NCI-H2227 (cell line): ENCODE results near the gene POU2F3.

Experiments used
- DNase-seq: peaks from one replicate; lab custom pipeline; 2025; ENCODE audit not compliant: unreplicated experiment; lab: John Stamatoyannopoulos, UW

POU2F3 gene

GRCh38 chr11:120239713-120240640, at the start of gene POU2F3:
POU2F3 (plus strand) TSS chr11:120240140; CDS start chr11:120240344, 204 bp downstream.
- DNase-seq = peak; percentile 8

DNA sequence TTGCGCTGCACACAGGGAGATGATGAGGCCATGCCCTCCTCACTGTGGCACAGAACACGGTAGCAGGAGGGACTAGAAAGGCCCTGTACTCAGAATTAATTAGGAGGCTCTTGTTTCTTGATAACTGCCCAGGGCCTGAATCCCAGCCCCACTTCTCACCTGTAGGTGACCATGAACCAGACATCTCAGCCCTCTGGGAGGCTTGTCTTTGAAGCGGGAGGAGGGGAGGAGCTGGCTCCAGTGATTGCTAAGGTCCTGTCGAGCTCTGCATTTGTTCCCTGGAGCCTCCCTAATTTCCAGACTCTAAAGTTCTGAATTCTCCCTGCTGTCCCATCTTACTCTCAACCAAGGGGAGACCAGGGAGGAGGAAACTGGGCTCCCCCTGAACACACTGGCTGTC, 48.9 kb upstream of the POU2F3 start:
- no peak for DNase-seq

GRCh38 chr11:120192831-120193625, 46.9 kb upstream of the POU2F3 start:
- no peak for DNase-seq

DNA sequence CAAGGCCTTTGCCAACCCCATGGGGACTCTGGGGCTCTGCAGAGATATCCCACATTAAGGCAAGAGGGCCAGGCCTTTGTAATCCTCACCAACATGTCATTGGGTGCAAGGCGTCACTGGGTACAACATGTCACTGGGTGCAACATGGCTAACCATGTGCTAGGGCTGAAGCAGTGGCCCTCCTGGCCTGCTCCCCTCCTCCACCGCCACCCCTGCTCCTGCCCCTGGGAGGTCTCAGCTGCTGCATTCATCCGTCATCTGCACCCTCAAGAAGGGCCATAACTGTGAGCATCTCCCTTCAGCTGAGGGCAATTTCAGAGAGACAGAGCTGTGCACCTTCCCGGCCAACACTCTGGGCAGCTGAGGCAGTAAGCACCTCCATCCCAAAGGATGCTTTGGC, 45.8 kb upstream of the POU2F3 start:
- no peak for DNase-seq

- DNase-seq = peak; percentile 39
These were observed 44.2 kb upstream of the POU2F3 start for GRCh38 chr11:120195601-120196320.

GRCh38 chr11:120196826-120197225, 43.1 kb upstream of the POU2F3 start:
- no peak for DNase-seq

GRCh38 chr11:120197251-120197891, 42.6 kb upstream of the POU2F3 start:
- DNase-seq = peak; percentile 44

DNA sequence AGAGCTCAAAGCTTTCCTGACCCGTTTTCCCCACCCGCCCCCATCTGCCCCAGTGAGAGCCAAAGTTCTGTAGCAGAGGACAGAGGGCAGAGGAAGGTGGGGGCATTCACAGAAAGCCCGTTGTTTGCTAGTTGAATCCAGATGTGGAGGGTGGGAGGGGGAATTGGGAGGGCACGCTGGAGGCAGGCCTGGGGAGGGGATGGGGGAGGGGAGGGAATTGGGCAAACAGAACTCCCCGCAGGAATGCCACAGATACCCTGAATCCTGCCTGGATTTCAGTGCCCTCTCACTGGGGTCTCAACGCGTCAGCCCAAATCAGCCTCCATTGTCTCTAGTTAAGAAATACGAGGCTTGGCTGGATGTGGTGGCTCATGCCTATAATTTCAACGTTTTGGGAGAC, 42.0 kb upstream of the POU2F3 start:
- no peak for DNase-seq

GRCh38 chr11:120198403-120198786, 41.5 kb upstream of the POU2F3 start:
- DNase-seq = no peak

DNA sequence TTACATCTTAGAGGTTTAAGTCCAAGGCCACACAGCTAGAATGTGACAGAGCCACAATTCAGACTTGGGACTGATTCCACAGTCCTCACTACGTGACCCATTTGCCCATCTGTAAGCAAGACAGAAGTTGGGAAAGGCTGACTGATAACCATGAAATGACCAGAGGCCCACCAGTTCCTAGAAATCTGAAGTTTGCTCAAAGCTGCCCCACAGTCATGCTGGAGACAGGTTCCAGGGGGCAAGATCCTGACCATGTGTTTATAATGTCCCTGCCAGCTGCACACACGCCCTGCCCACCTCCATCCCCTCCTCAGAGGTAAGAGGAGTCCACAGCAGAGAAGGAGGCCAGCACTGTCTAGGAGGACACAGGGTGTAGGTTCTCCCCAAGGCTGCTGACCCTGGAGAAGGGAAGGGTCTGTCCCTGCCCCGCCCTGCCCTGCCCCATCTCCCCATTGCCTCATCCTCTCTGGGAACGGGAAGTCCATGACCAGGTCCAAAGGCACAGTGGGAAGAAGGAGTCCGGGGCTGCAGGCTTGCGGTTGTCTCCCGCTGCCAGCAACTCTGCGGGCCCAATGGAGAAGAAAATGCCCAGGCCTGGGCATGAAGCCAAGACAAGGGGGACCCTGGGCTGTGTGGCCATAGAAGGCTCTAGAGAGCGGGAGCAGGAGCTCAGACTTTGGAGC, 41.0 kb upstream of the POU2F3 start:
- no peak for DNase-seq

GRCh38 chr11:120199613-120200012, 40.3 kb upstream of the POU2F3 start:
- DNase-seq = no peak

DNA sequence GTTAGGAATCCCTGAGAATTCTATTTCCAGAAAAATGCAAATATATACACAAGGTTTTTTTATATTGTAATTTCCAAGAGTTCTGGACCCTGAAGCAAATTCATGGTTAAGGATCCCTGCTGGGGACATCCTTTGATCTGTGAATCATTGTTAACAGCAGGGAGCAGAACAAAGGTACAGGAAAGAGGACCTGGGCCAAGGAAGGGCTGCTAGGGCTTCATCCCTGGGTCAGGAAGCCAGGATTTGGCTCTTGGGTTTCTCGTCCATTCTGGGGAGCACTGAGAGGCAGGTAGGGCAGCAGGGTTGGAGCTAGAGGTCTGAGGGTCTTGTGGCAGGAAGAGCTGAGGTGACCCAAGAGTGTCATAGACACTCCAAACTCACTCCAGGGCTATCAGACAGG, 39.3 kb upstream of the POU2F3 start:
- DNase-seq = no peak

DNA sequence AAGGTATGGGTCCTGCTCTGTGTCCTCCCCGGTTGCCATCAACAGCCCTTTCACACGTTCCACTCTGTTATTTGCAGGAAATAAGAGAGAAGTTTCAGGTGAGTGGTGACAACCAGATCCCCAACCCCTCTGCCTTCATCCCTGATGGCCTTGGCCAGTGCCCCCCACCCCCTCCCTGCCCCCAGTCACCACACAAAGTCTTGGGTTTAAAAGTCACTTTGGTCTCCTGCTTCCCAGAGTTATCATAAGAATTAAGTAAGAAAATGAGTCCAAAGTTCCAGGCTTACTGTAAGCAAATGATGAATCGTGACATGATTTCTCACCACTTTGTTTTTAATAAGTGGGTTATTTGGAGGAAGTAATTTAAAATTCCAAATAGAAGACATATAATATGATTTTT, 38.3 kb upstream of the POU2F3 start:
- no peak for DNase-seq

- DNase-seq = no peak
These were observed 36.3 kb upstream of the POU2F3 start for GRCh38 chr11:120203626-120204025.

DNA sequence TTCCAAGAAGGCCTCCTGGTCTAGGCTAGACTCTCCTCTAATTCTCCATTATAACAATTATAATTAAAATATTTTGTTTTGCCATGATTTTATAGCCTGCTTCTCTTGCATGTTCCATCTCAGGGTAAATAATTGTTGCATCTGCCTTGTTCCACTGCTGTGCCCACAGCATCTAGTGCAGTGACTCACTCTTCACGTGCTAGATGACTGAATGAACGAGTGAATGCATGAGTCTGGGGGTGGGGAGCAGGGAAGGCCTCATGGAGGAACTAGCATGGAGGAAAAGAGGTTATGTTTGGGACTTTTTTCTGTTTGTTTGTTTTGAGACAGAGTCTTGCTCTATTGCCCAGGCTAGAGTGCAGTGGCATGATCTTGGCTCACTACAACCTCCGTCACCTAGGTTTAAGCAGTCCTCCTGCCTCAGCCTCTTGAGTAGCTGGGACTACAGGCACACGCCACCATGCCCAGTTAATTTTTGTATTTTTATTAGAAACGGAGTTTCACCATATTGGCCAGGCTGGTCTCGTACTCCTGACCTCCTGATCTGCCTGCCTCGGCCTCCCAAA, 34.3 kb upstream of the POU2F3 start:
- no peak for DNase-seq

DNA sequence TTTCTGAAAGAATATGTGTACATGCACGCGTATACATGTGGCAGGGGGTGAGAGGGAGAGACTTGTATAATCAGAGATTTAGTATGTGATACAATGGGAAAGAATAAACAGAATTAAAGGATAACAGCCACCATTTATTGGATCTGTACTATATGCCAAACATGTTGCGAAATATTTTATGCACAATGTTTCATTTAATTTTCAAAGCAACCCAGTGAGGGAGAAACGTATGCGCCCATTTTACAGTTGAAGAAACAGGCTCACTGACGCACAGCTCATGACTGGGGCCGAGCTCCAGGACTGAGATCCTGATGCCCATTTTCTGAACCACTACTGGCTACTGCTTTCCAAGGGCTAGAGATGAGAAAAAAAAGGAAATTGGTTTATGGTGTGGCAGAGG, 32.4 kb upstream of the POU2F3 start:
- DNase-seq = no peak

DNA sequence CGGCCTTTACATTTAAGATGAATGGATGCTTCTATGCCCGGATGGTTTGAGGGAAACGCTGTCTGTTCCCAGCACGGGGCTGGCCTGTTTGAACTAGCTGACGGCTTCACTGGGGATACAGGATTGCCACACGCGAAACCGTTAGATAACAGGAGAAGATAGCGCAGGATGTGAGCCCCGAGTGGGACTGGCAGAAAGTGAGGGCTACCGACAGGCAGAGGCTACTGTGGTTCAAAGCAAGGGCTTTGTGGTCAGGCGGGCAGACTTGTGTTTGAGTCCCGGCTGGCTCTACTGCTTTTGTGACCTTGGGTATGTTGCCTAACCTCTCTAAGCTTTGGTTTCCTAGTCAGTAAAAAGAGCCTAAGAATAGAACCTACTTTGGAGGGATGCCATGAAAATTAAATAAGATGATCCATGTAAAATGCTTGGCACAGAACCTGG, 31.9 kb upstream of the POU2F3 start:
- DNase-seq = no peak

DNA sequence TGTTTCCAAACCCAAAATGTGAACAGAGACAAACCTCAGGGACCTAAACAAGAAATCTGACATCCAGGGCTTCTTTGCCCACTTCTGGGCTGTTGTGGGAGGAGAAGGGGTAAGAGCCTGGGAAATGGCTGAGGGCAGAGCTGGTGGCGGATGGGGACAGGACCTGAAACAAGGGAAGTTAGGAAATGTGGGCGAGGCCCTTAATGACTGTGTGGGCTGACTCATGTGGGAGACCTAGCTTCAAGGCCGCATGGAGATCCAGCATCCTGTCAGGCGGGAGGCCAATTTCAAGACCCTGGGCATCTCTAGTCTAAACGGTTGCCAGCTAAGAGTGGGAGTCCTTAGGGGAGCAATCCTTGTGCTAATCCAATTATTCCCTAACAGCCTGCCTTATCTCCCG, 31.2 kb upstream of the POU2F3 start:
- no peak for DNase-seq

GRCh38 chr11:120209746-120210625, 30.0 kb upstream of the POU2F3 start:
- DNase-seq = no peak
